Measurements from ENCODE around the gene PNKD. TPM values are rescaled to one million over a fixed set of nuclear protein-coding genes. Genes with fewer than 3 reads are reported as not detected.
A peak's percentile ranks its signal among the peaks of the same experiment; 100 is the strongest.

PNKD gene
- total and polyA plus RNA-seq, 3 donors from 2014 or later = 79.3 to 90.7 (median 84.2) TPM

- TF ChIP-seq CTCF (IDR thresholded peaks at IDR 0.05) (no peak), POLR2A (IDR thresholded peaks at IDR 0.05) (no peak)
- 61 to 71% methylated on average over 6 of the region's 6 CpGs for WGBS, 2 donors
- H3K27ac ChIP-seq = peak overlapping the region in 1 of 2 donors; percentile 19
Measured at GRCh38 chr2:218262237-218262600, 8.1 kb upstream of the PNKD start.

GRCh38 chr2:218262631-218263586 is 7.4 kb upstream of the PNKD start:
- no peaks in the 10 kb centered on the region for H3K36me3 ChIP-seq (ENCODE audit: low read depth, missing control alignments)
- H3K27me3 ChIP-seq = no peaks in the 10 kb centered on the region
- 71 to 87% methylated on average over 14 to 39 of the region's 39 CpGs for WGBS, 2 donors
- H3K27ac ChIP-seq = peak overlapping the region in 1 of 2 donors; percentile 19
- no peak for DNase-seq
- H3K9me3 ChIP-seq = no peaks in the 10 kb centered on the region
- intact Hi-C loops (cut with DNase I; ENCODE audit: low total_unique reads) = no loop called here
- H3K4me3 ChIP-seq = no peak overlapping the region
- no peak for TF ChIP-seq POLR2A (IDR thresholded peaks at IDR 0.05)
- no peak for TF ChIP-seq CTCF (IDR thresholded peaks at IDR 0.05)
- peaks cover 46% of the 10 kb centered on the region for H3K4me1 ChIP-seq

More at GRCh38 chr2:218262237-218262600, 8.1 kb upstream of the PNKD start:
- Histone ChIP-seq H3K27me3 (no peaks in the 10 kb centered on the region), H3K9me3 (no peaks in the 10 kb centered on the region), H3K36me3 (ENCODE audit: low read depth, missing control alignments) (no peaks in the 10 kb centered on the region), H3K4me3 (no peak overlapping the region), H3K4me1 (peaks cover 46% of the 10 kb centered on the region)
- no peak for DNase-seq
- intact Hi-C loops (cut with DNase I; ENCODE audit: low total_unique reads) = no loop called here

GRCh38 chr2:218263817-218264641 is 6.3 kb upstream of the PNKD start:
- no peak for DNase-seq
- no peaks in the 10 kb centered on the region for H3K27me3 ChIP-seq
- H3K4me3 ChIP-seq = no peak overlapping the region
- H3K36me3 ChIP-seq (ENCODE audit: low read depth, missing control alignments) = no peaks in the 10 kb centered on the region
- 78 to 88% methylated on average over 10 to 17 of the region's 17 CpGs for WGBS, 2 donors
- H3K9me3 ChIP-seq = no peaks in the 10 kb centered on the region
- H3K4me1 ChIP-seq = peaks cover 44% of the 10 kb centered on the region
- intact Hi-C loops (cut with DNase I; ENCODE audit: low total_unique reads) = no loop called here
- TF ChIP-seq POLR2A (IDR thresholded peaks at IDR 0.05) = no peak
- no peak for TF ChIP-seq CTCF (IDR thresholded peaks at IDR 0.05)
- H3K27ac ChIP-seq = no peak overlapping the region

- Histone ChIP-seq H3K27me3 (no peaks in the 10 kb centered on the region), H3K4me3 (no peak overlapping the region), H3K4me1 (peaks cover 38% of the 10 kb centered on the region), H3K27ac (no peak overlapping the region), H3K36me3 (ENCODE audit: low read depth, missing control alignments) (no peaks in the 10 kb centered on the region), H3K9me3 (no peaks in the 10 kb centered on the region)
- no peak for DNase-seq
- WGBS, 2 donors = 87 to 92% methylated on average over 7 to 21 of the region's 22 CpGs
- intact Hi-C loops (cut with DNase I; ENCODE audit: low total_unique reads) = no loop called here
- TF ChIP-seq CTCF (IDR thresholded peaks at IDR 0.05) = no peak
- no peak for TF ChIP-seq POLR2A (IDR thresholded peaks at IDR 0.05)
Measured at GRCh38 chr2:218264773-218265561, 5.4 kb upstream of the PNKD start.
